AG04450 (cell line): ENCODE data around the gene NUDT14. TPM values are rescaled to one million over a fixed set of nuclear protein-coding genes. Genes with fewer than 3 reads are reported as not detected.

Source experiments
- CTCF ChIA-PET: fragments of 300-600, 350-600 bp; formaldehyde crosslinking; extraction: SDS; loops from one replicate; lab custom pipeline; 2022; ENCODE audit warnings: antibody characterized with exemption, inconsistent platforms; lab: Charles Lee
- POLR2A ChIA-PET: fragments of 350-600 bp; formaldehyde crosslinking; extraction: SDS; loops from one replicate; lab custom pipeline; 2021; ENCODE audit warnings: antibody characterized with exemption, inconsistent platforms; lab: Yijun Ruan, JAX
- DNase-seq: peaks from one replicate; pipeline ENCODE4 v3.0.0-alpha.2; 2011; ENCODE audit warnings: low read depth, low spot score
- H3K27ac ChIP-seq: one replicate; pipeline ENCODE4 v1.5.1; 2012; ENCODE audit warnings: low read depth, low read length, control low read depth
- H3K27me3 ChIP-seq: one replicate; pipeline ENCODE4 v1.6.0; 2012; ENCODE audit warnings: low read length; ENCODE audit not compliant: control insufficient read depth, insufficient read depth
- H3K4me3 ChIP-seq: 2 replicates; pipeline ENCODE4 v1.5.1; 2011; ENCODE audit warnings: mild to moderate bottlenecking, low read depth, low read length, control low read depth
- H3K9me3 ChIP-seq: 2 replicates; pipeline ENCODE4 v1.5.1; 2012; ENCODE audit warnings: low read length; ENCODE audit not compliant: control insufficient read depth, insufficient read depth
- CTCF ChIP-seq: IDR thresholded peaks from 2 replicates; pipeline ENCODE4 v1.5.1; 2011; ENCODE audit warnings: low read depth, low read length, control low read depth, inconsistent platforms
- polyA plus RNA-seq: library from polyadenylated mRNA; depleted of rRNA; stranded (reverse); fragments of >200 nt; gene quantifications from 2 replicates; pipeline ENCODE4 v1.2.3, GENCODE V29; 2011

Gene NUDT14
- polyA plus RNA-seq, 1 experiment, result 7.2 TPM

GRCh38 chr14:105155071-105155651 lies 26.0 kb downstream of the NUDT14 start:
- Histone ChIP-seq H3K4me3 (no peak overlapping the region), H3K27me3 (peaks cover 9% of the 10 kb centered on the region), H3K27ac (no peak overlapping the region), H3K9me3 (no peaks in the 10 kb centered on the region; the same call in 1 of the 2 replicates)
- TF ChIP-seq CTCF, result no peak
- CTCF ChIA-PET, result interaction anchor here (0.8 kb wide), 1 partner anchor 24 kb away, joined by 3 read pairs; no protein-coding TSS in a partner anchor
- no peak for DNase-seq
- POLR2A ChIA-PET, result no interaction called here

- POLR2A ChIA-PET, result no interaction called here
- Histone ChIP-seq H3K4me3 (no peak overlapping the region), H3K27me3 (peaks cover 9% of the 10 kb centered on the region), H3K9me3 (no peaks in the 10 kb centered on the region; the same call in 1 of the 2 replicates), H3K27ac (no peak overlapping the region)
- CTCF ChIA-PET, result interaction anchor here (0.8 kb wide), 1 partner anchor 23 kb away, joined by 3 read pairs; no protein-coding TSS in a partner anchor
- no peak for DNase-seq
- no peak for TF ChIP-seq CTCF
Observed at GRCh38 chr14:105154476-105154871, 26.6 kb downstream of the NUDT14 start.

- H3K27me3 ChIP-seq, result peaks cover 9% of the 10 kb centered on the region
- no peak for DNase-seq
- CTCF ChIA-PET, result interaction anchor here (0.8 kb wide), 1 partner anchor 23 kb away, joined by 3 read pairs; no protein-coding TSS in a partner anchor
- no peak for TF ChIP-seq CTCF
- POLR2A ChIA-PET, result no interaction called here
- H3K27ac ChIP-seq, result no peak overlapping the region
- no peak overlapping the region for H3K4me3 ChIP-seq
- H3K9me3 ChIP-seq, result no peaks in the 10 kb centered on the region; the same call in 1 of the 2 replicates
Observed at GRCh38 chr14:105153739-105154475, 27.2 kb downstream of the NUDT14 start.

- no peak for DNase-seq
- H3K27me3 ChIP-seq, result peaks cover 9% of the 10 kb centered on the region
- POLR2A ChIA-PET, result no interaction called here
- no peak for TF ChIP-seq CTCF
- CTCF ChIA-PET, result interaction anchor here (0.9 kb wide), 1 partner anchor 54 kb away, joined by 3 read pairs; no protein-coding TSS in a partner anchor
- H3K4me3 ChIP-seq, result no peak overlapping the region
- no peak overlapping the region for H3K27ac ChIP-seq
- H3K9me3 ChIP-seq, result no peaks in the 10 kb centered on the region; the same call in 1 of the 2 replicates
Observed at GRCh38 chr14:105153331-105153731, 27.8 kb downstream of the NUDT14 start.

- H3K27ac ChIP-seq, result no peak overlapping the region
- CTCF ChIA-PET, result interaction anchor here (0.9 kb wide), 1 partner anchor 54 kb away, joined by 3 read pairs; no protein-coding TSS in a partner anchor
- no peak for TF ChIP-seq CTCF
- H3K4me3 ChIP-seq, result no peak overlapping the region
- no peaks in the 10 kb centered on the region; the same call in 1 of the 2 replicates for H3K9me3 ChIP-seq
- POLR2A ChIA-PET, result no interaction called here
- H3K27me3 ChIP-seq, result peaks cover 9% of the 10 kb centered on the region
- DNase-seq, result no peak
Observed at GRCh38 chr14:105152794-105153241, 28.3 kb downstream of the NUDT14 start.
